Activated naive CD8-positive, alpha-beta T cell (primary cell): ENCODE measurements around the gene ADGRG2.

Experiments
- H3K27ac Mint-ChIP-seq: one replicate; pipeline ENCODE4 v1.8.0; 2021; ENCODE audit warnings: mixed read lengths
- H3K27me3 Mint-ChIP-seq: one replicate; pipeline ENCODE4 v1.8.0; 2021; ENCODE audit warnings: mixed read lengths
- H3K36me3 Mint-ChIP-seq: one replicate; pipeline ENCODE4 v1.8.0; 2021; ENCODE audit warnings: mixed read lengths
- H3K4me1 Mint-ChIP-seq: one replicate; pipeline ENCODE4 v1.8.0; 2021; ENCODE audit warnings: low read depth, mixed read lengths
- H3K4me3 Mint-ChIP-seq: one replicate; pipeline ENCODE4 v1.8.0; 2021; ENCODE audit warnings: mild to moderate bottlenecking, mixed read lengths
- H3K9me3 Mint-ChIP-seq: one replicate; pipeline ENCODE4 v1.8.0; 2021; ENCODE audit warnings: low read depth, mixed read lengths

Gene ADGRG2

GRCh38 chrX:19121898-19122640, at the start of gene ADGRG2:
ADGRG2 (minus strand) TSS chrX:19122468; CDS start chrX:19068834, 53,634 bp downstream.
- Mint-ChIP-seq H3K27ac (no peak within 1 kb of the TSS), H3K36me3 (no peaks in the 10 kb centered on the region), H3K27me3 (peaks cover 17% of the 10 kb centered on the region), H3K4me1 (no peaks in the 10 kb centered on the region), H3K4me3 (peak within 1 kb of the TSS; percentile 30), H3K9me3 (no peaks in the 10 kb centered on the region)

DNA sequence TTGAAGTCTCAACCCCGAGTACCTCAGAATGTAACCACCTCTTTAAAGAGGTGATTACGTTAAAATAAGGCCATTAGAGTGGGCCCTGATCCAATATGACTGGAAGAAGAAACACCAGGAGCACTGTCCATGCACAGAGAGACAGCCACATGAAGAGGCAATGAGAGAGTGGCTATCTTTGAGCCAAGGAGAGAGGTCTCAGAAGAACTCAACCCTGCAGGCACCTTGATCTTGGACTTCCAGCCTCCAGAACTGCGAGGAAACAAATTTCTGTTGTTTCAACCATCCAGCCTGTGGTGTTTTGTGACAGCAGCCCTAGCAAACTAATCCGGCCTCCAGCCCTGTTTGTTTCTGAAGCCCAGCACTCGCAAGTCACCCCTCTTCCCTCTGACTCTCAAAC, 46.3 kb upstream of the ADGRG2 start:
- Mint-ChIP-seq H3K9me3 (no peaks in the 10 kb centered on the region), H3K4me1 (no peaks in the 10 kb centered on the region), H3K27ac (no peak overlapping the region), H3K4me3 (no peak overlapping the region), H3K27me3 (no peaks in the 10 kb centered on the region), H3K36me3 (no peaks in the 10 kb centered on the region)

DNA sequence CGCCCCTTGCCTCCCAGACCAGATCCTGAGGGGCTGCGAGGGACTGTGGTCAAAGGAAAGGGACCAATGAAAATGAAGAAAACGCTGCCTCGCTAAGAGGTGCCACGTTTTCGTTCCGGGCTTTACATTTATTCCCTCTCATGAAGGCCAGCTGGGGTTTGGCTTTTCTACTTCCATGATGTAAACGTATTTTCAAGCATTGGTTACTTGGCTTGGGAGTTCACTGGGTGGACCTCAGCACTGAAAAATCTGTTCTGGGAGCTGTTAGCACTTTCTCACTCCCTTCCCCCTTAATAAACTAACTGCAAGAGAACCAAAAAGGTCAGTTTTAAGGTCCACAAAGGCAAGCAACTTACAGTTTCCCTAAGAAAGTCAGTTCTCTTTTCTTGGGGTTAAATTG, 40.6 kb upstream of the ADGRG2 start:
- Mint-ChIP-seq H3K36me3 (no peaks in the 10 kb centered on the region), H3K9me3 (no peaks in the 10 kb centered on the region), H3K4me1 (no peaks in the 10 kb centered on the region), H3K27me3 (no peaks in the 10 kb centered on the region), H3K27ac (no peak overlapping the region), H3K4me3 (no peak overlapping the region)

DNA sequence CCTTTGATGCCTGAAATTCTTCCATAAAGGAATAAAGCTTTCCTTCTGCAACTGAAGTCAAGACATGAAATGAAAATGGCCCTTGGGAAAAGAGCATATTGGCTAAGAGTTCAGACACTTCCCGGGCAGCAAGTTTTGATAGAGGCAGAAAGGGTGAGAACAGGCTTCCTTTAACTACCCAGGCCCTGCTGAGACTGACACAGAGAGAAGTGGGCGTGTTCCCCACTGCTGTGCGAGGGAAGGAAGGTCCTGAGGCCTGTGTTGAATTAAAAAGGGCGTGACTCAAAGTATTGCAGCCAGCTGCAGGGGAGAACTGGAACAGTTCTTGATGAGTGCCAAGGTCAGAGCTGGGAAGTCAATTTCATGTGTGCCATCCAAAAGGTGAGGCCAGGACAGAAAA, 33.9 kb upstream of the ADGRG2 start:
- H3K4me3 Mint-ChIP-seq, result no peak overlapping the region
- H3K27me3 Mint-ChIP-seq, result no peaks in the 10 kb centered on the region
- H3K4me1 Mint-ChIP-seq, result no peaks in the 10 kb centered on the region
- H3K27ac Mint-ChIP-seq, result no peak overlapping the region
- H3K36me3 Mint-ChIP-seq, result no peaks in the 10 kb centered on the region
- no peaks in the 10 kb centered on the region for H3K9me3 Mint-ChIP-seq

DNA sequence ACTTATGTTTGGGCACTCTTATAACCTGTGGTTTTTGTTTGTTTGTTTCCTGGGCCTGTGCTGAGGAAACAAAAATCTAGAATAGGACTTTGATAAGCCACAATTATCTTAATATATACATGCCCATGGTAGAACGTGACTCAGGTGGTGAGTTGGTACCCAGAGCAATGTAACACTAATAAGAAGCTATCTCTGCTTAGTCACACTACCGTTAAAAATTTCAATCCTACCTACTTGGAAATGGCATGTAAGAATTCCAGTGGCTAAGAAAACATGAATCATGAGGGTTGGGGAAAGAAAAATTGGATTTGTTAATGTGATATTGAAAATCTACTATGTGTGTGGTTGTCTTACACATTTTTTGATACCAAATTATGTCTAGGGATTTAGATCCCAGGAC, 30.5 kb upstream of the ADGRG2 start:
- Mint-ChIP-seq H3K36me3 (no peaks in the 10 kb centered on the region), H3K9me3 (no peaks in the 10 kb centered on the region), H3K27ac (no peak overlapping the region), H3K4me1 (no peaks in the 10 kb centered on the region), H3K27me3 (no peaks in the 10 kb centered on the region), H3K4me3 (no peak overlapping the region)

- Mint-ChIP-seq H3K4me3 (no peak overlapping the region), H3K4me1 (no peaks in the 10 kb centered on the region), H3K27me3 (peaks cover 2% of the 10 kb centered on the region), H3K9me3 (no peaks in the 10 kb centered on the region), H3K27ac (no peak overlapping the region), H3K36me3 (no peaks in the 10 kb centered on the region)
Measured at GRCh38 chrX:19137067-19137466, 14.8 kb upstream of the ADGRG2 start.

DNA sequence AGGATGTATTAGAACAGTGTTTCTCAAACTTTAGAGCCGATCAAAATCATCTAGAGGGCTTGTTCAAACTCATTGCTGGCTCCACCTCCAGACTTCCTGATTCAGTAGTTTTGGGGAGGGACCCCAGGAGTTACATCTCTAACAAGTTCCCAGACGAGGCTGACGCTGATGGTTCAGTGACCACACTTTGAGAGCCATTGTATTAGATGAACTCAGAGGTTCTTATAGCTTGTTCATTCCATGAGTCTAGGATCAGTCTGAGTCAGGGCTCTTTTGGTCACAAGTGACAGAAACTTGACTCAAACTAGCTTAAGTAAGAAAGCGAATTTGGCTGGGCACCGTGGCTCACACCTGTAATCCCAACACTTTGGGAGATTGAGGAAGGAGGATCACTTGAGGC, 11.5 kb upstream of the ADGRG2 start:
- no peak overlapping the region for H3K27ac Mint-ChIP-seq
- no peaks in the 10 kb centered on the region for H3K36me3 Mint-ChIP-seq
- H3K4me3 Mint-ChIP-seq, result no peak overlapping the region
- no peaks in the 10 kb centered on the region for H3K9me3 Mint-ChIP-seq
- H3K4me1 Mint-ChIP-seq, result no peaks in the 10 kb centered on the region
- peaks cover 2% of the 10 kb centered on the region for H3K27me3 Mint-ChIP-seq

- H3K36me3 Mint-ChIP-seq, result no peaks in the 10 kb centered on the region
- no peak overlapping the region for H3K27ac Mint-ChIP-seq
- no peaks in the 10 kb centered on the region for H3K9me3 Mint-ChIP-seq
- H3K4me1 Mint-ChIP-seq, result no peaks in the 10 kb centered on the region
- H3K27me3 Mint-ChIP-seq, result peaks cover 2% of the 10 kb centered on the region
- H3K4me3 Mint-ChIP-seq, result no peak overlapping the region
Measured at GRCh38 chrX:19133231-19133630, 11.0 kb upstream of the ADGRG2 start.

GRCh38 chrX:19130628-19131027, 8.4 kb upstream of the ADGRG2 start:
- Mint-ChIP-seq H3K27ac (no peak overlapping the region), H3K27me3 (peaks cover 3% of the 10 kb centered on the region), H3K9me3 (no peaks in the 10 kb centered on the region), H3K4me1 (no peaks in the 10 kb centered on the region), H3K36me3 (no peaks in the 10 kb centered on the region), H3K4me3 (no peak overlapping the region)

DNA sequence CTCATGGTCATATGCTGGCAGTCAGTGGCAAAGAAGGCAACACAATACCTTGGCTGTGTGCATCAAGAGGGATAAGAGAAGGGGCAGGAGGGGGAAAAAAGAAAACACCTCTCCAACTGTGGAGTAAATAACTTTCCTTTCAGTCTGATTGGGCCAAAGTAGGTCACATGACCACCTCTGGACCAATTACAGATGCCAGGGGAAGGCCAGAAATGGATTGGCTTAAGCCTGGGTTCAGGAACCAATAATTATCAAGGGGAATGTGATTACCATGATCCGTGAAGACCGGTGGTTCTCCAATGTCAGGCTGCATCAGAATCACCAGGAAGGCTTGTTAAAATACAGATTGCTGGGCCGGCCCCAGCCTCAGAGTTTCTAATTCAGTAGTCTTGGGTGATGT, 7.4 kb upstream of the ADGRG2 start:
- no peaks in the 10 kb centered on the region for H3K36me3 Mint-ChIP-seq
- H3K27ac Mint-ChIP-seq, result no peak overlapping the region
- H3K9me3 Mint-ChIP-seq, result no peaks in the 10 kb centered on the region
- no peak overlapping the region for H3K4me3 Mint-ChIP-seq
- peaks cover 5% of the 10 kb centered on the region for H3K27me3 Mint-ChIP-seq
- H3K4me1 Mint-ChIP-seq, result no peaks in the 10 kb centered on the region

DNA sequence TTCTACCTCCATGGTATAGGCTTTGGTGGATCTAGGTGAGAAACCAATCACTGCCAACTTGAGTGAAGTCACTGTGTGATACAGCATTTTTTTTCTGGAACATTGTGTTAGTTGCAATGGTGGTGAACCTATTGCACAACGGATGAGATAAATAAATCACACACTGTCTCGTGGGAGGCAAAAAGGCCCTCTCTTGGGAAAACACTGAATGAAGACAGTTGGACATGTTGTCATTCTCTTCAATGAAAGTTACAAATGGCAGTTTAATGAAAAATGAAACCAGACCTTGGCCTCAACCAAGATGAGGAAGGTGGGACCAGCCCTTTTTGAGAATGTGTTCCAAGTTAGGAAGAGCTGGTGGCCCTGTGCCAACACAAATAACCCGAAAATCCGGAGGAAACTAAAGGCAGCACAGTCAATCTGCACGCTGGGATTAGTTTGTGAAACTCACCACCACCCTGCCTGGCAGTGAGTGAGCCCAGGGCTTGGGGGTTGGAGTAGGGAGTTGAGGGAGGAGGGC, 5.4 kb upstream of the ADGRG2 start:
- no peaks in the 10 kb centered on the region for H3K36me3 Mint-ChIP-seq
- peaks cover 10% of the 10 kb centered on the region for H3K27me3 Mint-ChIP-seq
- no peaks in the 10 kb centered on the region for H3K9me3 Mint-ChIP-seq
- no peaks in the 10 kb centered on the region for H3K4me1 Mint-ChIP-seq
- H3K4me3 Mint-ChIP-seq, result no peak overlapping the region
- H3K27ac Mint-ChIP-seq, result no peak overlapping the region

DNA sequence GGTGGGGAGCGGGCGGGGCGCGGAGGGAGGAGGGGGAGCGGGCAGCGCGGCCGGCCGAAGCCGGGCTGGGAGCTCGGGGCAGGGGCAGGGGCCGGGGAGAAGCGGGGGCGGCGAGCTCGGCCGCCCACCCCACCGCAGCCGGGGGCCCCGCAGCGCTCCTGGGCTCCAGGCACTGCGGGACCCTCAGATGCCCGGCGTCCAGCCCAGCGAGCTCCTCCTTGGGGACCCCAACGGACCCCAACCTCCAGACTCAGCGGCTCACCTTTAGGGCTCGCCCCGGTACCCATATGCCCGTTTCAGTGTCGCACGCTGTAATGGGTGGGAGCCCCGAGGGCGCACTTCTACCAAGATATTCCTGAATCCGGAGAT, 357 bp upstream of the ADGRG2 start:
- Mint-ChIP-seq H3K9me3 (no peaks in the 10 kb centered on the region), H3K27me3 (peaks cover 17% of the 10 kb centered on the region), H3K27ac (no peak overlapping the region), H3K4me1 (no peaks in the 10 kb centered on the region), H3K4me3 (no peak overlapping the region), H3K36me3 (no peaks in the 10 kb centered on the region)

DNA sequence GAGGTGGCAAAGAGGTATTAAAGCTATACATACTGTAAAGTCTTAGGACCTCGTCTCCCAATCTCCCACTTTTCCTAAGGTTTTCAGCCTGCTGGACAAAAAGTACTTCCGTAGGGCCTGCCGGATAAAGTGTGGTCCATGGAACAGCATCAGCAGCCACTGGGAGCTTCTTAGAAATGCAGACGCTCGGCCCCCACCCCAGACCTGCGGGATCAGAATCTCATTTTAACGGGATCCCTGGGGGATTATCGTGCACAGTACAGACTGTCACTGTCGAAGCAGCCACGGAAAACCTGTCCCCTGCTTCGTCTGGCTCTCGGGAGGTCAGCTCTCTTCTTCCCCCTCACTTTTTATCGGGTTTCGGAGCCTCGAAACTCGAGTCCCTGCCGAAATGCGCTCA, 802 bp downstream of the ADGRG2 start:
- Mint-ChIP-seq H3K27ac (no peak overlapping the region), H3K36me3 (no peaks in the 10 kb centered on the region), H3K4me3 (peak overlapping the region; percentile 30), H3K27me3 (peaks cover 18% of the 10 kb centered on the region), H3K4me1 (no peaks in the 10 kb centered on the region), H3K9me3 (no peaks in the 10 kb centered on the region)

GRCh38 chrX:19110642-19111041, 11.6 kb downstream of the ADGRG2 start:
- H3K27me3 Mint-ChIP-seq, result peaks cover 18% of the 10 kb centered on the region
- H3K27ac Mint-ChIP-seq, result no peak overlapping the region
- no peaks in the 10 kb centered on the region for H3K36me3 Mint-ChIP-seq
- H3K4me1 Mint-ChIP-seq, result no peaks in the 10 kb centered on the region
- no peaks in the 10 kb centered on the region for H3K9me3 Mint-ChIP-seq
- H3K4me3 Mint-ChIP-seq, result no peak overlapping the region

DNA sequence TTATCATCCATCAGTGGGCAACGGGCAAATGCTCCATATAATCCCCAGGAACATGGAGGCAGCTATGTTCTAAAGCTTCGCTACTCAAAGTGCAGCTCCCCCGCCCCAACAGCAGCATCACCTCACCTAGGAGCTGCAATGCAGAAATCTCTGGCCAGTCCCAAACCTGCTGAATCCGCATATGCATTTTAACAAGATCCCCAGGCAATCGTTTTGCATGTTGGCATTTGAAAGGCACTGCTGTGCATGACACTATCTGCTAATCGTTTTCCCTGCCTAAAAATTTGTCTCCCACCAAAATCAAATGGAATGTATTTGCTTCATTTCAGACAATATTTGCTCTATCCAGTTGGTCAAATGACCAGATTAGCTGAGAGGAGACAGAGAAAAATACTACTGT, 15.2 kb downstream of the ADGRG2 start:
- H3K4me1 Mint-ChIP-seq, result no peaks in the 10 kb centered on the region
- H3K9me3 Mint-ChIP-seq, result no peaks in the 10 kb centered on the region
- H3K36me3 Mint-ChIP-seq, result no peaks in the 10 kb centered on the region
- peaks cover 20% of the 10 kb centered on the region for H3K27me3 Mint-ChIP-seq
- H3K4me3 Mint-ChIP-seq, result no peak overlapping the region
- no peak overlapping the region for H3K27ac Mint-ChIP-seq

DNA sequence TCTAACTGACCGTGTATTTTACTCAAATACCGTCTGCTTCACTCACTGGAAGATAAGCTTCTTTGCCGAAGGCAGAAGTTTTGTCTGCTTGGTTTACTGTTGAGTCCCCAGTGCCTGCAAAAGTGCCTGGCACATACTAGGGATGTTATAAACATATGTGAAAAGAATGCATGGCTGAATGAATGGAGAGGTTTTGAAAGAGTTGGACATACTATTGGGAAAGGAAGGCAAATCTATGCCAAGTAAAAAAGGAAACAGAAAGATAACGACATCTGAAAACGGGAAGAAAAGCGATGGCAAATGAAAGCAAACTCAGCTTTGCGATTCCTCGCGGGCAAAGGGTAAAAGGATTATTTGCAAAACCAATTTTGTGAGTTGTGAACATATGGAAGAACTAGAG, 21.7 kb downstream of the ADGRG2 start:
- no peak overlapping the region for H3K27ac Mint-ChIP-seq
- no peak overlapping the region for H3K4me3 Mint-ChIP-seq
- H3K36me3 Mint-ChIP-seq, result no peaks in the 10 kb centered on the region
- H3K9me3 Mint-ChIP-seq, result no peaks in the 10 kb centered on the region
- no peaks in the 10 kb centered on the region for H3K4me1 Mint-ChIP-seq
- H3K27me3 Mint-ChIP-seq, result peaks cover 2% of the 10 kb centered on the region
